ENCODE measurements around the gene NCF4.

NCF4 gene

DNA sequence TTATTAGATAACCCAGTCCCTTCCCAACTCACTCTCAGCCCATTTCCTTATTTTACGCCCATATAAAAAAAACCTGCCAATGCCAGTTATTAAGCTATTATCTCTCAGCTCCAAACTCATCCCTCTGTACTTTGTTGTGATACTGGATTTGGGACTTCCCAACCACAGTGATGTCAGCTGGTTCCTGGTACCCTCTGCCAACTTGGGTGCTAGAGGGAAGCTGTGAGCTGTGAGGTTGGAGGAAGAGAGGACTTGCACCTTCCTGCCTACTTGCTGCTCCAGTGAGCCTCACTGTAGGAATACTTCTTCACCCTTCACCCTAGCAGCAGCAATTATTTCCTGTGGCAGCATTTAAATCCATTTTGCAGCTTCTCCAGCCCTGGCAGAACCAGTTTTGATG lies 33.5 kb downstream of the NCF4 start:
- DNase-seq (ENCODE audit: low read depth), result no peak

DNA sequence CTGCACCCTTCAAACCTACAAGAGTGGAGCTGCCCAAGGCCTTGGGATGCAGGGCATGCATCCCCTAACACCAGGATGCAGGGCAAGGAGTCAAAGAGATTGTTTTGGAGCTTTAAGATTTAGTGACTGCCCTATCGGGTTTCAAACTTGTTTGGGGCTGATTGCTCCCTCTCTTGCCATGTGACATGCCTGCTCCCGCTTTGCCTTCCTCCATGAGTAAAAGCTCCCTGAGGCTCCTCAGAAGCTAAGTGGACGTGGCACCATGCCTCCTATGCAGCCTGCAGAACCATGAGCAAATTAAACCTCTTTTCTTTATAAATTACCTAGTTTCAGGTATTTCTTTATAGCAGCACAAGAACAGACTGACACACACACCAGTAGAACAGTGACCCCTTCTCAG lies 36.8 kb downstream of the NCF4 start:
- no peak for DNase-seq (ENCODE audit: low read depth)

GRCh38 chr22:36898690-36899089 lies 37.9 kb downstream of the NCF4 start:
- DNase-seq (ENCODE audit: low read depth), result no peak

DNA sequence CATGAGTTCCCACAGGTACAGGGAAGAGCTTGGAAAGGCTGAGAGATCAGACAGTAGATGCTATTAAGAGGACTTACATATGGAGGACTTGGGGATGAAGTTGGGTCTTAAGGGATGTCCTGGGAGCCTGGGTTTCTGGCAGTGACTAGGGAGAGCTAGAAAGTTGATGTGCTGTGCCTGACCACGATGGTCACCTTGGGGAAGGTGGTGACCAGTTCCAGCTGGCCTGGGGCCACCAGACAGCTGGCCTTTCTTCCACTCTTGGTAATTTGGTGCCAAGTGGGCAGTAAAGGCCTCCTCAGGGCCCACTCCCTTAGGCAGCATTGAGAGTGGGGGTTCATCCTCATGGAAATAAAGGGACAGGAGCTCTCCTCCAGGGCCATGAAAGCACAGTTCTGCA lies 38.7 kb downstream of the NCF4 start:
- DNase-seq (ENCODE audit: low read depth), result no peak

GRCh38 chr22:36900225-36900624 lies 39.4 kb downstream of the NCF4 start:
- no peak for DNase-seq (ENCODE audit: low read depth)

DNA sequence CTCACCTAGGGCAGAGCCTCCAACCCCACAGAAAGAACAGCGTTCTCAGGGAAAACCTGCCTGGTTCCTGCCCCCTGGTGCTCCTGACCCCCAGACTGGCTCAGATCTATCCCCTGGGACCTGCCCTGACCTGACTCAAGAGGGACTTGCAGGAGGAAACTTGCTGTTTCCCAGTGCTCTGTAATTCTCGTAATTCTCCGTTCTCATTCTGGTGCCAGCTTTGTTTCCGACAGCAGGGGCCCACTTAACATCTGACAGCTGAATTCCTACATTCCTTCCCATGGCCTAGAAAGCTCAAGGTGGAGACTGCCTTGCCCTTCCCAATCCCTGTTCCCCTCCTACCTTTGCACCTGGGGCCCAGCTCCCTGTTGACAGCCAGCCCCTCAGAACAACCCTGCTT lies 40.1 kb downstream of the NCF4 start:
- no peak for DNase-seq (ENCODE audit: low read depth)

DNA sequence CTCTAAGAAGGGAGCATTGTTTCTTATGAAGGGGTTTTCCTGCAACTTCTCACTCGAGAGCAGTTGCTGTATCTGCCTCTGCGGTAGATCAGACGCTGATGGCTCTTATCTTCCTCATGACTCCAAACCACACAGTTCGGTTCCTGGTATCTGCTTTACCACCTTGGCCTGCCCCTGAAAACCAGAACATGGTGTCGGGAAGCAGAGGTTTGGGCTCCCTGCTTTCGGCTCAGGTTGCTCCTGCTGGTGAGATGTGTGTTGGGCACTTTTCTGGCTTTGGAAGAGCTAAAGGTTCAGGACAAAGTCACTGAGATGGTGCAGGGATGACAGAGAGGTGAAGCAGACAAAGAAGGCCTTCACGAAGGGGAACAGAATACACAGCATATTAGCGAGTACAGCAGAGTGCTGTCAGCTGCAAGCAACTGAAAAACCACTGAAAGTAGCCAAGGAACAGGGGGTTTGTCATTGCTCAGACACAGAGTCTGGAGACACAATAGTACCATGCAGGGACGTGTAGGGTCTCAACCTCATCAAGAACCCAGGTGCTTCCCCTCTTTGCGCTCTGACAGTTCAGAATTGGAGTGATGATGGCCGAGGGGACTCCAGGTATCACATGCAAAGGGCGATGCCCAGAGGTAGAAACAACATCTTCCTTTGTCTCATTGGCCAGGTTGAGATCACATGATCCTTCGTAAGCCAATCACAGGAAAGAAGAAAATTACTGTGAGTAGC lies 40.8 kb downstream of the NCF4 start:
- no peak for DNase-seq (ENCODE audit: low read depth)

DNA sequence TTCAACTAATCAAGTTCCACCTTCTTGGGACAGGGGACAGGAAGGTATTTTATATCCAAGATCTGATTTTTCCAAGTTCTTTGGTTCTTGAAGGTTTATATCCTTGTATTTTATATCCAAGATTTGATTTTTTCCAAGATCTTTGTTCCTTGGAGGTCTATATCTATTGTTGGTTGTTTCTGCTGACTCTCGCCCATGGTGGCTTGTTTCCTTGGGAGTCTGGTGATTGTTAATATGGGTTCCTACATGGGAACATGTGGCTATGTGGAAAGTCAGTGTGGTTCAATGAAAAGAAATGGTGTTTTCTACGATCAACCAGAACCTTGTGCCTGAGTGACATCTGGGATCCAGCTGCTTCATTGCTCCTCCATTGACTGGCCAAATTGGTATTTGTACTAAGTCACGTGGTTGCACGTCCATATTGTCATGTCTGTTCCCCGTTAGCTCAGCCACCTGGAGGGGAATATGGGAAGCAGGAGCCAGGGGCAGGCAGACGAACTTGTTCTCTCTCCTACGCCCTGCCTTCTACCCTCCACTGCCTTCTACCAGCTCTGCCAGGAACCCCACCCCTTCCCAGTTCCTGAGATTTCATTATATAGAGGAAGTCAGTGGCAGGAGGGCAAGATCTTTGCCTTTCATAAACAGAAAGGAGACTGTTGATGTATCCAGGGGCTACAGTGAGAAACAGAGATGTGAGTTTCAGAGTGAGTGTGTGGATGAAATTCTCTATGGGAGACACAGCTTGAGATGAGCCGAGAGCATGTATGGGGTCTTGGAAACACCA lies 41.5 kb downstream of the NCF4 start:
- DNase-seq (ENCODE audit: low read depth), result no peak

- DNase-seq (ENCODE audit: low read depth), result no peak
Observed at GRCh38 chr22:36904260-36904880, 43.6 kb downstream of the NCF4 start.

- DNase-seq (ENCODE audit: low read depth), result no peak
Observed at GRCh38 chr22:36907253-36908195, 46.7 kb downstream of the NCF4 start.

GRCh38 chr22:36910461-36910860 lies 49.7 kb downstream of the NCF4 start:
- no peak for DNase-seq (ENCODE audit: low read depth)

DNA sequence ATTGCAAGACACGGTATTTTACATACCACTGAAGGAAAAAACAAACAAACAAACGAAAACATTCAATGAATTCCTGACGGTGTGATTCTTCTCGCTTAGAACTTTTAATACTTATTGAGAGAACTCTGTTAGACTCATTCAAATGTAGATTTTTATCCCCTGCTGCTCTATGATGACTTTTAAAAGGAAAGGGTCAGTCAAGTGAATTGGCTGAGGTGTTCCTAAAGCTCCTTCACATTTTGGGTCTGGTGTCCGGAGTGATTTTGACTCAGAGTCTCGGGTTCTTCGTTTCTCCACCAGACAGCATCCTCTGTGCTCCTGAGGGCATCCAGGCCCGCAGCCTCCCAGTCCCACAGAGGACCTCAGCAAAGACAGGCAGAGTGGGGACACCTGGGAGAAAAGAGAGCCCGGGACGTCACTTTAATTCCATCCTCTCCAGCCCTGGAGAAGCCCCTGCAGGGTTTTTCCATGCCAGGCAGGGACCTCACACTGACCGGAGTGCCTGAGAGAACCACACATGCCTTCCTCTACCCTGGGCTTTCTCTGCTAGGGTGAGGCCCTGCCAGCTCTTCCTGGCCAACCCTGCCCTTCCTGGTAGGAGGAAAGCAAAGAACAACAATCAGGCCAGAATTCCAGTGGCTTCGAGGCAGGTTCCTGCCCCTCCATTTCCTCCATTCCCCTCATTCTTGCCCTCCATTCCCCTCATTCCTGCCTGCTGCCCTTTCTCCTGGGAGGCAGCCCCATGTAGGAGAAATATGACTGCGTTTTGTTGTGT lies 51.3 kb downstream of the NCF4 start:
- no peak for DNase-seq (ENCODE audit: low read depth)

GRCh38 chr22:36912694-36913426 lies 52.1 kb downstream of the NCF4 start:
- no peak for DNase-seq (ENCODE audit: low read depth)

- no peak for DNase-seq (ENCODE audit: low read depth)
Observed at GRCh38 chr22:36913427-36914389, 52.9 kb downstream of the NCF4 start, which contains the start of gene CSF2RB. Gene CSF2RB (plus strand): TSS chr22:36913628. CDS start chr22:36922208, 8,580 bp downstream.

DNA sequence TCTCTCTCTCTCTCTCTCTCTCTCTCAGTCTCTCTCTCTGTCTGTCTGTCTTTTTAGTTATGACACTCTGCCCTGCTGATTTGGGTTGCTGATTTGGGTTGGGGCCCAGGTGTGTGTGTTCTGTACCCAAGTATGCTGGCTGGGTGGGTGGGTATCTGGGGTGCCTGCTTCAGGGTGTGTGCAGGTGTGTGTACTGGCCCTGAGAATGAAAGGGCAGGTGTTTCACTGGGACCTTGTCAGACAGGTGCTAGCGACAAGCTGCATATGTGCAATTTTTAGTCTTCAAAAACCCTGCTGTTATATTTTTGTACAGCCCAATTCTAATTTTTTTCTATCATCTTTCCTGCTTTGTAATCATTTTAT lies 53.6 kb downstream of the NCF4 start:
- no peak for DNase-seq (ENCODE audit: low read depth)

- DNase-seq (ENCODE audit: low read depth), result no peak
Observed at GRCh38 chr22:36916034-36916433, 55.2 kb downstream of the NCF4 start.

- no peak for DNase-seq (ENCODE audit: low read depth)
Observed at GRCh38 chr22:36918586-36919284, 57.9 kb downstream of the NCF4 start.

DNA sequence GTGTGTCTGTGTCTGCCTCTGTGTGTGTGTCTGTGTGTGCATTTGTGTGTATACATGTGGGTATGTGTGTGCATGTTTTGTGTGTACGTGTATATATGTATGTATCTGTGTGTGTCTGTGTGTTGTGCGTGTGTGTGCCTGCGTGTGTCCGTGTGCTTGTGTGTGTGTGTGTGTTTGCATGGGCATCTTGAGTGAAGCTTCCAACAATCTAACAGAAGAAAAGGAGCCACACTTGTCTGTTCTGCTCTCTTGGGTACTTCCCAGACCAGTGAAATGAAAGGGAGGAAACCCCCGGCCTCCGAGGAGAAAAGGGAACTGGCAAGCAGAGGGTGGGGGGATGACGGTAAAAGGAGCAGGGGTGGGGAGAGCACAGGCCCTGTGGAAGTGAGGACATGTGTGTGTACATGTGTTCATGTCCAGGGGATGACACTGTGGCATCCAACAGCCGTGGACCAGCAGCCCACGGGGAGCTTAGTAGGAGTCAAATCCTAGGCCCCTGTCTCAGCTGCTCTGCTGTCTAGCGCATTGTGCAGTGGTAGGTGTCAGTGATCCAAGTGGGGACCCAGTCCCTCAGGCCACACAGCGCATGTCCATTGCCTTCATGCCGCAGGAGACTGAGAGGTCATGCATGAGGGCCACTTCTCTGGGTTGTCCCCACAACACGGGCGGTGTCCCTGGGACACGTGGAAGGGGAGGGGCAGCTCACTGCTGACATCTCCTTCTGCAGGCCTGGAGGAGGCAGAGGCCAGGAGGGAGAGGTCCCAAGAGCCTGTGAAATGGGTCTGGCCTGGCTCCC lies 60.7 kb downstream of the NCF4 start:
- DNase-seq (ENCODE audit: low read depth), result no peak
